Adipose tissue (tissue), 3 donors: ENCODE results near the gene EDAR. TPM values are rescaled to one million over a fixed set of nuclear protein-coding genes. Genes with fewer than 3 reads are reported as not detected.

Source experiments
- H3K27ac ChIP-seq: one replicate; pipeline ENCODE4 v1.5.1; 2013; ENCODE audit warnings: low read depth, low read length
- whole genome bisulfite sequencing, 3 donors: extraction: QIAGEN DNeasy Blood & Tissue Kit; methylation state at CpG; one replicate each; pipeline ENCODE4 v1.1.7; 2013; 5-methylcytosine and 5-hydroxymethylcytosine counted together
- polyA plus RNA-seq, 3 donors: library from polyadenylated mRNA; stranded (reverse); fragments of 200-250 nt; gene quantifications; one replicate each; pipeline ENCODE4 v1.2.3, GENCODE V29; 2013
- donor health status: healthy with polysubstance abuse.
- donor health status: Bipolar disorder and iron deficiency.
- donor health status: healthy.

The EDAR gene
- polyA plus RNA-seq, 3 donors = 0.03 to 0.12 TPM; not detected in 1

- 61 to 77% (median 74%) methylated on average over 7 of the region's 7 CpGs for WGBS, 3 donors
- H3K27ac ChIP-seq = no peak overlapping the region
Measured at GRCh38 chr2:108920686-108921085, 68.3 kb downstream of the EDAR start.

GRCh38 chr2:108919571-108920373 is 69.2 kb downstream of the EDAR start:
- H3K27ac ChIP-seq = no peak overlapping the region
- 87 to 93% (median 92%) methylated on average over 19 of the region's 19 CpGs for WGBS, 3 donors

GRCh38 chr2:108918941-108919341 is 70.1 kb downstream of the EDAR start:
- no peak overlapping the region for H3K27ac ChIP-seq
- WGBS, 3 donors = 84 to 94% (median 90%) methylated on average over 14 of the region's 14 CpGs

- H3K27ac ChIP-seq = no peak overlapping the region
- WGBS, 3 donors = 88 to 94% (median 93%) methylated on average over 15 of the region's 15 CpGs
Measured at GRCh38 chr2:108918156-108918874, 70.7 kb downstream of the EDAR start.

- 64 to 87% (median 85%) methylated on average over 5 of the region's 5 CpGs for whole genome bisulfite sequencing, 3 donors
- H3K27ac ChIP-seq = no peak overlapping the region
Measured at GRCh38 chr2:108917526-108917925, 71.5 kb downstream of the EDAR start.

GRCh38 chr2:108916796-108917421 is 72.1 kb downstream of the EDAR start:
- WGBS, 3 donors = 33 to 48% (median 36%) methylated on average over 14 of the region's 14 CpGs
- no peak overlapping the region for H3K27ac ChIP-seq

GRCh38 chr2:108916122-108916795 is 72.8 kb downstream of the EDAR start:
- no peak overlapping the region for H3K27ac ChIP-seq
- 66 to 70% (median 70%) methylated on average over 15 of the region's 15 CpGs for WGBS, 3 donors

GRCh38 chr2:108912629-108912902 is 76.5 kb downstream of the EDAR start:
- H3K27ac ChIP-seq = no peak overlapping the region
- WGBS, 3 donors = 72 to 91% (median 84%) methylated on average over 5 of the region's 5 CpGs

GRCh38 chr2:108911807-108912628 is 77.0 kb downstream of the EDAR start:
- 78 to 81% (median 79%) methylated on average over 21 of the region's 21 CpGs for WGBS, 3 donors
- no peak overlapping the region for H3K27ac ChIP-seq

- no peak overlapping the region for H3K27ac ChIP-seq
Measured at GRCh38 chr2:108911401-108911800, 77.6 kb downstream of the EDAR start.

GRCh38 chr2:108910541-108911396 is 78.3 kb downstream of the EDAR start:
- 79 to 87% (median 83%) methylated on average over 18 to 20 of the region's 20 CpGs for WGBS, 3 donors
- H3K27ac ChIP-seq = no peak overlapping the region

More at GRCh38 chr2:108911401-108911800, 77.6 kb downstream of the EDAR start:
- 85 to 92% (median 90%) methylated on average over 5 of the region's 5 CpGs for WGBS, 3 donors

- no peak overlapping the region for H3K27ac ChIP-seq
- WGBS, 3 donors = 79 to 82% (median 82%) methylated on average over 12 of the region's 12 CpGs
Measured at GRCh38 chr2:108910011-108910431, 79.0 kb downstream of the EDAR start.

- 77 to 88% (median 82%) methylated on average over 9 of the region's 9 CpGs for WGBS, 3 donors
Measured at GRCh38 chr2:108909275-108909823, 79.7 kb downstream of the EDAR start.

GRCh38 chr2:108908713-108909070 is 80.3 kb downstream of the EDAR start:
- no peak overlapping the region for H3K27ac ChIP-seq
- 57 to 72% (median 72%) methylated on average over 1 of the region's 1 CpG for WGBS, 3 donors

More at GRCh38 chr2:108909275-108909823, 79.7 kb downstream of the EDAR start:
- H3K27ac ChIP-seq = no peak overlapping the region

GRCh38 chr2:108907822-108908712 is 81.0 kb downstream of the EDAR start:
- 70 to 93% (median 87%) methylated on average over 24 of the region's 24 CpGs for WGBS, 3 donors

More at GRCh38 chr2:108907822-108908712, 81.0 kb downstream of the EDAR start:
- H3K27ac ChIP-seq = no peak overlapping the region
